Thyroid gland (tissue), 4 donors: ENCODE measurements around the gene HNRNPD. TPM values are rescaled to one million over a fixed set of nuclear protein-coding genes. Genes with fewer than 3 reads are reported as not detected.
A peak's percentile ranks its signal among the peaks of the same experiment; 100 is the strongest.

Source experiments
- DNase-seq, 2 donors: peaks; one replicate each; pipeline ENCODE4 v3.0.0-alpha.2; 2019
- H3K27ac ChIP-seq, 3 donors: fragments of 200-600 bp; sonication (generic); 1 replicate in 2 of 3; 2 replicates in 1 of 3; pipeline ENCODE4 v1.5.1; 2016 to 2019; ENCODE audit warnings: mild to moderate bottlenecking in 1 of 3, moderate library complexity in 1 of 3
- H3K27me3 ChIP-seq: fragments of 200-600 bp; sonication (generic); one replicate; pipeline ENCODE4 v1.5.1; 2019
- H3K36me3 ChIP-seq, 2 donors: fragments of 200-600 bp; sonication (generic); one replicate each; pipeline ENCODE4 v1.5.1; 2016 to 2019
- H3K4me1 ChIP-seq, 2 donors: fragments of 200-600 bp; sonication (generic); one replicate each; pipeline ENCODE4 v1.5.1; 2017 to 2019
- H3K4me3 ChIP-seq, 3 donors: fragments of 200-600 bp; sonication (generic); replicated peaks in 1 of 3; 1 replicate in 2 of 3; 2 replicates in 1 of 3; pipeline ENCODE4 v1.5.1; 2016; ENCODE audit warnings: mild to moderate bottlenecking in 1 of 3
- H3K9me3 ChIP-seq: fragments of 200-600 bp; sonication (generic); one replicate; pipeline ENCODE4 v1.5.1; 2017
- POLR2A ChIP-seq, 2 donors: fragments of 450-650 bp; IDR thresholded peaks; one replicate each; pipeline ENCODE4 v1.6.1; 2017; ENCODE audit warnings: antibody characterized with exemption in 2 of 2, mild to moderate bottlenecking in 2 of 2, moderate library complexity in 1 of 2
- WGBS, 2 donors: methylation state at CpG; one replicate each; pipeline ENCODE4 v1.1.5; 2017; 5-methylcytosine and 5-hydroxymethylcytosine counted together
- intact Hi-C: fragments of 100-400 bp; cut with DNase I; formaldehyde crosslinking; loops from one replicate; pipeline ENCODE4 v1.15.1; 2023
- total RNA-seq, 4 donors: library from RNA; depleted of rRNA; stranded (reverse); fragments of >200 nt; gene quantifications; one replicate each; pipeline ENCODE4 v1.2.3, GENCODE V29; 2016
- TF ChIP-seq, protein P1 (sequence below), 6 experiments: fragments of 200-600 bp in 3 of 6; fragments of 450-650 bp in 3 of 6; sonication (generic) in 3 of 6; IDR thresholded peaks; one replicate each; pipeline ENCODE4 v1.5.1; 2016 to 2019; ENCODE audit warnings: antibody characterized with exemption in 6 of 6, mild to moderate bottlenecking in 2 of 6, inconsistent platforms in 1 of 6, moderate library complexity in 1 of 6

Gene HNRNPD
- total RNA-seq = 100 to 1,000 TPM in 1 of 4 donors, 10 to 100 TPM in 3; 67.1 to 145 (median 93.8) TPM

DNA sequence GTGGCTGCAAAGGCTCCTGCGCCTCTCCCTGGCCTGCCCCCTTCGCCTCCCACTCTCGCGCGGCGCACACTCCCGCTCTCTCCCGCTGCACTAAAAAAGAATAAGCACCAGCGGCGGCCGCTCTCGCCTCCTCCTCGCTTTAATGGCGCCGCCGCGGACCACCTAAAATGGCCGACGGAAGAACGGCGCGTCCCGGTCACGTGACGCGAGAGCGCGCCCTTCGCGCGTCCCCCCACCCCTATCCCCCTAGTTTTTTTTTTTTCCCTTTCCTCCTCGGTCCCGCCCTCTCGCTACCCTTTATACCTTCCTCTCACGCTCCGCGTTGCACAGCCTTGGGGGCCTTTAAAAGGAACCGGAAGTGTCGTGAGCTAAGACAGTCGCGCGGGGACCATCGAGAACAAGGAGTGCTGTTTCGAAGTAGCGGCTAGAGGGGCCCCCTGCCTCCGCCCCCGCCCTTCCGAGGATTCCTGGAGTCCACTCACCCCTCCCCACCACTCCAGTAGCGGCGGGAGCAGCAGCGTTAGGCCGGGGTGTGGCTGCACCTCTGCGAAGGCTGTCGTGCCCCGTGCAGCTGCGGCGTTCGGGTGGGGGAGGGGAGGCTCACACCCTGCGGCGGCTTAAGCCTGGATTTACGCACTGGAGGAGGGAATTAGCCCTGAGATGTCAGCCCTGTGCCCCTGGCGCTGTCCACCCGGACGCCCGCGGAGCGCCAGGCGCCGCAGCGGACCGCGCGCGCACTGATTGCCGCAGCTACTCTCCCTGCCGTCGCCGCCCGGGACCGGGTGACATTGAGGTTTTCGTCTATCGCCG lies at the start of gene HNRNPD:
Gene HNRNPD, minus strand, starts transcription at position 176 of the 810 bp plus-strand sequence. CDS start 313 bp downstream, outside the sequence.
- Histone ChIP-seq H3K9me3 (no peaks in the 10 kb centered on the region), H3K27me3 (no peaks in the 10 kb centered on the region), H3K27ac (peak within 1 kb of the TSS; percentile 96 to 100 (median 98)), H3K4me3 (peak within 1 kb of the TSS; percentile 72 to 97 (median 89)), H3K36me3 (no peaks in the 10 kb centered on the region), H3K4me1 (peaks cover 17 to 19% of the 10 kb centered on the region in 2 donors)
- WGBS, 2 donors = 0% methylated on average over 53 to 67 of the region's 83 CpGs
- DNase-seq = peak; percentile 99
- intact Hi-C loops = loop anchor here (2.0 to 10.0 kb wide), 2 partner anchors 55 to 89 kb away; no protein-coding TSS in a partner anchor
- TF ChIP-seq, protein P1, sequence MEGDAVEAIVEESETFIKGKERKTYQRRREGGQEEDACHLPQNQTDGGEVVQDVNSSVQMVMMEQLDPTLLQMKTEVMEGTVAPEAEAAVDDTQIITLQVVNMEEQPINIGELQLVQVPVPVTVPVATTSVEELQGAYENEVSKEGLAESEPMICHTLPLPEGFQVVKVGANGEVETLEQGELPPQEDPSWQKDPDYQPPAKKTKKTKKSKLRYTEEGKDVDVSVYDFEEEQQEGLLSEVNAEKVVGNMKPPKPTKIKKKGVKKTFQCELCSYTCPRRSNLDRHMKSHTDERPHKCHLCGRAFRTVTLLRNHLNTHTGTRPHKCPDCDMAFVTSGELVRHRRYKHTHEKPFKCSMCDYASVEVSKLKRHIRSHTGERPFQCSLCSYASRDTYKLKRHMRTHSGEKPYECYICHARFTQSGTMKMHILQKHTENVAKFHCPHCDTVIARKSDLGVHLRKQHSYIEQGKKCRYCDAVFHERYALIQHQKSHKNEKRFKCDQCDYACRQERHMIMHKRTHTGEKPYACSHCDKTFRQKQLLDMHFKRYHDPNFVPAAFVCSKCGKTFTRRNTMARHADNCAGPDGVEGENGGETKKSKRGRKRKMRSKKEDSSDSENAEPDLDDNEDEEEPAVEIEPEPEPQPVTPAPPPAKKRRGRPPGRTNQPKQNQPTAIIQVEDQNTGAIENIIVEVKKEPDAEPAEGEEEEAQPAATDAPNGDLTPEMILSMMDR (IDR thresholded peaks at IDR 0.05) = no peak
- TF ChIP-seq POLR2A (IDR thresholded peaks at IDR 0.05) = peak; percentile 10 to 88

DNA sequence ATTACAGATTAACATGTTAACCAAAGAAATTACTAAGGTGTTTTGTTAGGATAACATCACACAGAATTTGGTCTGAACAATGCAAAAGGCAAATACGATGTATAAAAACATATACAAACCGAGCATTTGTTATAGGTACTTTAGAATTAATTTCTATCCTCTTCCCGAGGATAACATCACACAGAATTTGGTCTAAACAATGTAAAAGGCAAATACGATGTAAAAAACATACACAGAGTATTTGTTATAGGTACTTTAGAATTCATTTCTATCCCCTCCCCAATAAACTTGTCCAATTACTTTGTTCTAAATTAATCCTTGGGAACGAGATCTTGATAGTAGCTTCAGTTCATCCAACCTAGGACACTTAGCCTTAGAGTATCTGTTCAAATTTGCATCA lies 48.8 kb upstream of the HNRNPD start:
- Histone ChIP-seq H3K9me3 (no peaks in the 10 kb centered on the region), H3K4me1 (peaks cover 11 to 17% of the 10 kb centered on the region in 2 donors), H3K4me3 (no peak overlapping the region), H3K36me3 (peaks cover 35 to 37% of the 10 kb centered on the region in 2 donors), H3K27me3 (no peaks in the 10 kb centered on the region), H3K27ac (no peak overlapping the region)
- no peak for TF ChIP-seq POLR2A (IDR thresholded peaks at IDR 0.05)
- TF ChIP-seq, protein P1 (IDR thresholded peaks at IDR 0.05) = no peak
- no peak for DNase-seq
- intact Hi-C loops = no loop called here
- 87 to 91% methylated on average over 5 of the region's 5 CpGs for WGBS, 2 donors

DNA sequence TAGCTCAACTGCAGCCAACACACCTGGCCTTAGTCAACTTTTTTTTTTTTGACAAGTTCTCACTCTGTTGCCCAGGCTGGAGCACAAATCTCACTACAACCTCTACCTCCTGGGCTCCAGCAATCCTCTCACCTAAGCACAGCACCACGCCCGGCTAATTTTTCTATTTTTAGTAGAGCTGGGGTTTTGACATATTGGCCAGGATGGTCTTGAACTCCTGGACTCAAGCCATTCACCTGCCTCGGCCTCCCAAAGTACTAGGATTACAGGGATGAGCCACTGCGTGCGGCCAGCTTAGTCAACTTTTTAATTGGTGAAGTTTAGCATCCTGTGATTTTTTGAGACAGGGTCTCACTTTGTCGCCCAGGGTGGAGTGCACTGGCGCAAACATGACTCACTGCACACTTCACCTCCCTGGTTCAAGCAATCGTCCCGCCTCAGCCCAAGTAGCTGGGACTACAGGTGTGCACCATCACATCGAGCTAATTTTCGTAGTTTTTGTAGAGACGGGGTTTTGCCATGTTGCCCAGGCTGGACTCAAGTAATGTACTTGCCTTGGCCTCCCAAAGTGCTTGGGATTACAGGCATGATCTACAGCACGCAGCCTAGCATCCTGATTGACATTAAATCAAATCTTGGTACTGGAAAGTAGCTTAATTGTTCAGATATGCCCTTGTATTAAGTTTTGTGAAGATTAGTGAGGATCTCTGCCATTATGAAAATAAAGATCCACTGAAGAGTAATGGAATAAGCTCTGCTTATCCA lies 48.2 kb upstream of the HNRNPD start:
- 87 to 89% methylated on average over 13 of the region's 13 CpGs for WGBS, 2 donors
- intact Hi-C loops = no loop called here
- TF ChIP-seq, protein P1 (IDR thresholded peaks at IDR 0.05) = no peak
- Histone ChIP-seq H3K4me1 (peaks cover 5 to 10% of the 10 kb centered on the region in 2 donors), H3K27ac (no peak overlapping the region), H3K4me3 (no peak overlapping the region), H3K9me3 (no peaks in the 10 kb centered on the region), H3K36me3 (peaks cover 35 to 37% of the 10 kb centered on the region in 2 donors), H3K27me3 (no peaks in the 10 kb centered on the region)
- DNase-seq = no peak

DNA sequence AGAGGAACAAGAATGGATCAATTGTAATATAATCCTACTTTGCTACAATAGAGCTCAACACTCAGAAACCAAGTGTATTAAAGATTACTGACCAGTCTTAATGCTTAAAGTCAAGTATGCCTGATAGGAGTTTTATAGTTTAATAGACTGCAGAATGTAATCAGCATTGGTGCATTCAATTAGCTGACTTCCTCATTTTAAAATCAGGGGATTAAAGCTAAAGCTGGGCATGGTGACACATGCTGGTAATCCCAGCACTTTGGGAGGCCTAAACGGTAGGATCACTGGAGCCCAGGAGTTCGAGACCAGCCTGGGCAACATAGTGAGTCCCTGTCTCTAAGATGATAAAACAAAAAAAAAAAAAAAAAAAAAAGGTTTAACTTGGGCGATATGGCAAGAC lies 45.7 kb upstream of the HNRNPD start:
- 71 to 97% methylated on average over 3 of the region's 3 CpGs for WGBS, 2 donors
- no peaks in the 10 kb centered on the region for H3K27me3 ChIP-seq
- H3K4me3 ChIP-seq = no peak overlapping the region
- peaks cover 13 to 14% of the 10 kb centered on the region in 2 donors for H3K36me3 ChIP-seq
- TF ChIP-seq, protein P1 (IDR thresholded peaks at IDR 0.05) = no peak
- no peak for TF ChIP-seq POLR2A (IDR thresholded peaks at IDR 0.05)
- H3K27ac ChIP-seq = no peak overlapping the region
- DNase-seq = no peak
- no peaks in the 10 kb centered on the region for H3K4me1 ChIP-seq
- intact Hi-C loops = no loop called here
- H3K9me3 ChIP-seq = no peaks in the 10 kb centered on the region
